ENCODE results near the gene FAM163A. TPM values are rescaled to one million over a fixed set of nuclear protein-coding genes. Genes with fewer than 3 reads are reported as not detected.

Gene FAM163A
- total RNA-seq, 1 experiment from 2014 or later: not detected

- no peaks in the 10 kb centered on the region for H3K4me1 Mint-ChIP-seq (ENCODE audit: insufficient read depth, unreplicated experiment)
- BruUV-seq (replicated peaks): no TSS peak
- H3K9me3 Mint-ChIP-seq (ENCODE audit: unreplicated experiment): no peaks in the 10 kb centered on the region
- H3K4me3 Mint-ChIP-seq (ENCODE audit: unreplicated experiment): no peak overlapping the region
- intact Hi-C loops (cut with micrococcal nuclease): no loop called here
- H3K27ac Mint-ChIP-seq (ENCODE audit: low read depth, unreplicated experiment): no peak overlapping the region
- CTCF ChIA-PET: interaction anchor here (5.3 to 15.0 kb wide), 2 partner anchors 17 to 89 kb away, joined by 29 to 362 read pairs; no protein-coding TSS in a partner anchor
- H3K27me3 Mint-ChIP-seq (ENCODE audit: insufficient read depth, unreplicated experiment): no peaks in the 10 kb centered on the region
- DNase-seq (ENCODE audit: unreplicated experiment): no peak
- POLR2A ChIA-PET: no interaction called here
- no peaks in the 10 kb centered on the region for H3K36me3 Mint-ChIP-seq (ENCODE audit: insufficient read depth, unreplicated experiment)
- TF ChIP-seq CTCF (IDR thresholded peaks at IDR 0.05; ENCODE audit: unreplicated experiment): no peak
Observed at GRCh38 chr1:179794669-179795068, 51.6 kb downstream of the FAM163A start.

GRCh38 chr1:179798213-179798863 is 55.2 kb downstream of the FAM163A start:
- ChIA-PET POLR2A (interaction anchor here (0.6 to 0.7 kb wide), 2 partner anchors 16 to 79 kb away, joined by 3 read pairs; no protein-coding TSS in a partner anchor), CTCF (interaction anchor here (0.6 to 15.0 kb wide), 8 partner anchors 14 to 547 kb away, joined by 3 to 362 read pairs (median 4); no protein-coding TSS in a partner anchor)
- intact Hi-C loops (cut with micrococcal nuclease): no loop called here
- no TSS peak for BruUV-seq (replicated peaks)
- DNase-seq (ENCODE audit: unreplicated experiment): no peak
- no peaks in the 10 kb centered on the region for H3K36me3 Mint-ChIP-seq (ENCODE audit: insufficient read depth, unreplicated experiment)
- no peaks in the 10 kb centered on the region for H3K9me3 Mint-ChIP-seq (ENCODE audit: unreplicated experiment)
- TF ChIP-seq CTCF (IDR thresholded peaks at IDR 0.05; ENCODE audit: unreplicated experiment): no peak
- H3K27me3 Mint-ChIP-seq (ENCODE audit: insufficient read depth, unreplicated experiment): peaks cover 24% of the 10 kb centered on the region
- no peaks in the 10 kb centered on the region for H3K4me1 Mint-ChIP-seq (ENCODE audit: insufficient read depth, unreplicated experiment)
- H3K4me3 Mint-ChIP-seq (ENCODE audit: unreplicated experiment): no peak overlapping the region
- H3K27ac Mint-ChIP-seq (ENCODE audit: low read depth, unreplicated experiment): no peak overlapping the region

- no peak for DNase-seq (ENCODE audit: unreplicated experiment)
- BruUV-seq (replicated peaks): no TSS peak
- no peaks in the 10 kb centered on the region for H3K36me3 Mint-ChIP-seq (ENCODE audit: insufficient read depth, unreplicated experiment)
- peaks cover 24% of the 10 kb centered on the region for H3K27me3 Mint-ChIP-seq (ENCODE audit: insufficient read depth, unreplicated experiment)
- ChIA-PET CTCF (interaction anchor here (0.6 to 15.0 kb wide), 6 partner anchors 13 to 548 kb away, joined by 3 to 362 read pairs (median 4); no protein-coding TSS in a partner anchor), POLR2A (no interaction called here)
- H3K27ac Mint-ChIP-seq (ENCODE audit: low read depth, unreplicated experiment): no peak overlapping the region
- intact Hi-C loops (cut with micrococcal nuclease): no loop called here
- H3K4me3 Mint-ChIP-seq (ENCODE audit: unreplicated experiment): no peak overlapping the region
- H3K9me3 Mint-ChIP-seq (ENCODE audit: unreplicated experiment): no peaks in the 10 kb centered on the region
- no peaks in the 10 kb centered on the region for H3K4me1 Mint-ChIP-seq (ENCODE audit: insufficient read depth, unreplicated experiment)
- no peak for TF ChIP-seq CTCF (IDR thresholded peaks at IDR 0.05; ENCODE audit: unreplicated experiment)
Observed at GRCh38 chr1:179798864-179799516, 55.9 kb downstream of the FAM163A start.

GRCh38 chr1:179800481-179800880 is 57.4 kb downstream of the FAM163A start:
- Mint-ChIP-seq H3K4me1 (ENCODE audit: insufficient read depth, unreplicated experiment) (no peaks in the 10 kb centered on the region), H3K9me3 (ENCODE audit: unreplicated experiment) (no peaks in the 10 kb centered on the region), H3K36me3 (ENCODE audit: insufficient read depth, unreplicated experiment) (no peaks in the 10 kb centered on the region), H3K27ac (ENCODE audit: low read depth, unreplicated experiment) (no peak overlapping the region), H3K27me3 (ENCODE audit: insufficient read depth, unreplicated experiment) (peaks cover 24% of the 10 kb centered on the region), H3K4me3 (ENCODE audit: unreplicated experiment) (no peak overlapping the region)
- ChIA-PET CTCF (interaction anchor here (15.0 kb wide), 1 partner anchor 11 kb away, joined by 362 read pairs; no protein-coding TSS in a partner anchor), POLR2A (no interaction called here)
- no peak for TF ChIP-seq CTCF (IDR thresholded peaks at IDR 0.05; ENCODE audit: unreplicated experiment)
- DNase-seq (ENCODE audit: unreplicated experiment): no peak
- BruUV-seq (replicated peaks): no TSS peak
- intact Hi-C loops (cut with micrococcal nuclease): no loop called here

Measured in MCF 10A (cell line).